SK-N-SH treated with all-trans-retinoic acid at 6 μM for 48 hours (cell line): ENCODE data around the gene DDIAS.

Experiments
- ATAC-seq: fragments of 200-7000 bp; cut with Tn5 transposase; 3 replicates; pipeline ENCODE4 v1.9.1; 2020; ENCODE audit warnings: mild to moderate bottlenecking, moderate library complexity
- ARNTL ChIP-seq: fragments of 450-650 bp; formaldehyde crosslinking; IDR thresholded peaks from 2 replicates; pipeline ENCODE4 v1.5.0; 2020; ENCODE audit warnings: low read depth, mild to moderate bottlenecking, moderate library complexity, borderline replicate concordance
- BACH2 ChIP-seq: fragments of 250-450 bp; sonication (Bioruptor Pico); IDR thresholded peaks from 2 replicates; pipeline ENCODE4 v1.9.0; 2021; ENCODE audit warnings: mild to moderate bottlenecking, borderline replicate concordance
- GLIS3 ChIP-seq: fragments of 250-450 bp; sonication (Bioruptor Pico); IDR thresholded peaks from 2 replicates; pipeline ENCODE4 v1.5.0; 2020; ENCODE audit warnings: mild to moderate bottlenecking, moderate library complexity
- ISL1 ChIP-seq: fragments of 250-450 bp; sonication (Bioruptor Pico); IDR thresholded peaks from 2 replicates; pipeline ENCODE4 v2.1.2; 2022; ENCODE audit warnings: mild to moderate bottlenecking, moderate library complexity
- OSR1 ChIP-seq: fragments of 250-450 bp; sonication (Bioruptor Pico); IDR thresholded peaks from 2 replicates; pipeline ENCODE4 v1.8.0; 2022; ENCODE audit warnings: moderate library complexity, mild to moderate bottlenecking, inconsistent platforms
- PPARA ChIP-seq: fragments of 250-450 bp; sonication (Bioruptor Pico); IDR thresholded peaks from 2 replicates; pipeline ENCODE4 v1.5.0; 2020; ENCODE audit warnings: mild to moderate bottlenecking, borderline replicate concordance
- RARB ChIP-seq: fragments of 250-450 bp; sonication (Bioruptor Pico); IDR thresholded peaks from 2 replicates; pipeline ENCODE4 v1.8.0; 2021; ENCODE audit warnings: mild to moderate bottlenecking, moderate library complexity
- SNAI2 ChIP-seq: fragments of 250-450 bp; sonication (Bioruptor Pico); IDR thresholded peaks from 2 replicates; pipeline ENCODE4 v1.5.0; 2020; ENCODE audit warnings: mild to moderate bottlenecking, moderate library complexity
- TCF4 ChIP-seq: fragments of 250-450 bp; sonication (Bioruptor Pico); IDR thresholded peaks from 2 replicates; pipeline ENCODE4 v1.8.0; 2021; ENCODE audit warnings: mild to moderate bottlenecking, moderate library complexity, borderline replicate concordance
- TOX ChIP-seq: fragments of 250-450 bp; sonication (Bioruptor Pico); IDR thresholded peaks from 2 replicates; pipeline ENCODE4 v1.8.0; 2021; ENCODE audit warnings: mild to moderate bottlenecking, moderate library complexity, borderline replicate concordance
- ZFP3 ChIP-seq: fragments of 250-450 bp; sonication (Bioruptor Pico); IDR thresholded peaks from 2 replicates; pipeline ENCODE4 v1.5.0; 2020; ENCODE audit warnings: mild to moderate bottlenecking, moderate library complexity
- ZFP30 ChIP-seq: fragments of 450-650 bp; formaldehyde crosslinking; IDR thresholded peaks from 2 replicates; pipeline ENCODE4 v1.5.0; 2022; ENCODE audit warnings: mild to moderate bottlenecking, moderate library complexity
- ZNF565 ChIP-seq: fragments of 450-650 bp; formaldehyde crosslinking; conservative IDR thresholded peaks from 2 replicates; pipeline ENCODE4 v1.5.0; 2020; ENCODE audit warnings: low read depth, mild to moderate bottlenecking, moderate library complexity
- ZNF70 ChIP-seq: fragments of 450-650 bp; formaldehyde crosslinking; IDR thresholded peaks from 2 replicates; pipeline ENCODE4 v1.5.0; 2020; ENCODE audit warnings: mild to moderate bottlenecking, moderate library complexity
- ZNF8 ChIP-seq: fragments of 450-650 bp; formaldehyde crosslinking; IDR thresholded peaks from 2 replicates; pipeline ENCODE4 v1.5.0; 2020; ENCODE audit warnings: mild to moderate bottlenecking, moderate library complexity
- TF ChIP-seq, protein P1 (sequence below): fragments of 250-450 bp; sonication (Bioruptor Pico); IDR thresholded peaks from 2 replicates; pipeline ENCODE4 v1.8.0; 2021; ENCODE audit warnings: low read depth, mild to moderate bottlenecking, moderate library complexity, borderline replicate concordance
- TF ChIP-seq, protein P2 (sequence below): fragments of 250-450 bp; sonication (Bioruptor Pico); IDR thresholded peaks from 2 replicates; pipeline ENCODE4 v1.5.1; 2021; ENCODE audit warnings: mild to moderate bottlenecking, moderate library complexity
- TF ChIP-seq, protein P3 (sequence below): fragments of 250-450 bp; sonication (Bioruptor Pico); IDR thresholded peaks from 2 replicates; pipeline ENCODE4 v1.5.1; 2020; ENCODE audit warnings: low read depth, mild to moderate bottlenecking, moderate library complexity
- TF ChIP-seq, protein P4 (sequence below): fragments of 250-450 bp; sonication (Bioruptor Pico); IDR thresholded peaks from 2 replicates; pipeline ENCODE4 v1.5.0; 2020; ENCODE audit warnings: mild to moderate bottlenecking, moderate library complexity
- TF ChIP-seq, protein P5 (sequence below): fragments of 250-450 bp; sonication (Bioruptor Pico); IDR thresholded peaks from 2 replicates; pipeline ENCODE4 v1.8.0; 2020; ENCODE audit warnings: mild to moderate bottlenecking, moderate library complexity, borderline replicate concordance

The DDIAS gene

DNA sequence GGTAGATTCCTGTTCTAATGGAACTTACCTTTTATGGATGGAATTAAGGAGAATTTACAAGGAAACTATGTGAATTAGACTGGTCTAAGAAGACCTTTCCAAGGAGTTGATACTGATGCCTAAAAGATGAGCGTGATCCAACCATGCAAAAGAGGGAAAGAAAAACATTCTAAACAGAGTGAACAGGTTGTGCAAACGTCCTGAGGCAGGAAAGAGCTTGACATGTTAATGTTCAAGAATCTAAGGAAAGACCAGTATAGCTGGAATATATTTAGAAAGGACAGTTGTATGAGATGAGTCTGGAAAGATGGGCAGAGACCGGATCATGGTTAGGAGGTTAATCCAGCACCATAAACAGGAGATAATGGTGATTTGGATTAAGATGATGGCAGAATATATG is 1.3 kb downstream of the DDIAS start:
- TF ChIP-seq ISL1 (CRISPR knock-in tag) (no peak), ZFP3 (CRISPR knock-in tag) (no peak), ZFP30 (CRISPR knock-in tag) (no peak), TCF4 (no peak), ZNF565 (CRISPR knock-in tag) (no peak), SNAI2 (CRISPR knock-in tag) (no peak), PPARA (CRISPR knock-in tag) (no peak)
- TF ChIP-seq, protein P1, sequence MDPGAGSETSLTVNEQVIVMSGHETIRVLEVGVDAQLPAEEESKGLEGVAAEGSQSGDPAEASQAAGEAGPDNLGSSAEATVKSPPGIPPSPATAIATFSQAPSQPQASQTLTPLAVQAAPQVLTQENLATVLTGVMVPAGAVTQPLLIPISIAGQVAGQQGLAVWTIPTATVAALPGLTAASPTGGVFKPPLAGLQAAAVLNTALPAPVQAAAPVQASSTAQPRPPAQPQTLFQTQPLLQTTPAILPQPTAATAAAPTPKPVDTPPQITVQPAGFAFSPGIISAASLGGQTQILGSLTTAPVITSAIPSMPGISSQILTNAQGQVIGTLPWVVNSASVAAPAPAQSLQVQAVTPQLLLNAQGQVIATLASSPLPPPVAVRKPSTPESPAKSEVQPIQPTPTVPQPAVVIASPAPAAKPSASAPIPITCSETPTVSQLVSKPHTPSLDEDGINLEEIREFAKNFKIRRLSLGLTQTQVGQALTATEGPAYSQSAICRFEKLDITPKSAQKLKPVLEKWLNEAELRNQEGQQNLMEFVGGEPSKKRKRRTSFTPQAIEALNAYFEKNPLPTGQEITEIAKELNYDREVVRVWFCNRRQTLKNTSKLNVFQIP = no peak
- TF ChIP-seq, protein P2, sequence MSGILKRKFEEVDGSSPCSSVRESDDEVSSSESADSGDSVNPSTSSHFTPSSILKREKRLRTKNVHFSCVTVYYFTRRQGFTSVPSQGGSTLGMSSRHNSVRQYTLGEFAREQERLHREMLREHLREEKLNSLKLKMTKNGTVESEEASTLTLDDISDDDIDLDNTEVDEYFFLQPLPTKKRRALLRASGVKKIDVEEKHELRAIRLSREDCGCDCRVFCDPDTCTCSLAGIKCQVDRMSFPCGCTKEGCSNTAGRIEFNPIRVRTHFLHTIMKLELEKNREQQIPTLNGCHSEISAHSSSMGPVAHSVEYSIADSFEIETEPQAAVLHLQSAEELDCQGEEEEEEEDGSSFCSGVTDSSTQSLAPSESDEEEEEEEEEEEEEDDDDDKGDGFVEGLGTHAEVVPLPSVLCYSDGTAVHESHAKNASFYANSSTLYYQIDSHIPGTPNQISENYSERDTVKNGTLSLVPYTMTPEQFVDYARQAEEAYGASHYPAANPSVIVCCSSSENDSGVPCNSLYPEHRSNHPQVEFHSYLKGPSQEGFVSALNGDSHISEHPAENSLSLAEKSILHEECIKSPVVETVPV (CRISPR knock-in tag) = no peak
- TF ChIP-seq, protein P3, sequence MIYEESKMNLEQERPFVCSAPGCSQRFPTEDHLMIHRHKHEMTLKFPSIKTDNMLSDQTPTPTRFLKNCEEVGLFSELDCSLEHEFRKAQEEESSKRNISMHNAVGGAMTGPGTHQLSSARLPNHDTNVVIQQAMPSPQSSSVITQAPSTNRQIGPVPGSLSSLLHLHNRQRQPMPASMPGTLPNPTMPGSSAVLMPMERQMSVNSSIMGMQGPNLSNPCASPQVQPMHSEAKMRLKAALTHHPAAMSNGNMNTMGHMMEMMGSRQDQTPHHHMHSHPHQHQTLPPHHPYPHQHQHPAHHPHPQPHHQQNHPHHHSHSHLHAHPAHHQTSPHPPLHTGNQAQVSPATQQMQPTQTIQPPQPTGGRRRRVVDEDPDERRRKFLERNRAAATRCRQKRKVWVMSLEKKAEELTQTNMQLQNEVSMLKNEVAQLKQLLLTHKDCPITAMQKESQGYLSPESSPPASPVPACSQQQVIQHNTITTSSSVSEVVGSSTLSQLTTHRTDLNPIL (CRISPR knock-in tag) = no peak
- no peak for ATAC-seq

DNA sequence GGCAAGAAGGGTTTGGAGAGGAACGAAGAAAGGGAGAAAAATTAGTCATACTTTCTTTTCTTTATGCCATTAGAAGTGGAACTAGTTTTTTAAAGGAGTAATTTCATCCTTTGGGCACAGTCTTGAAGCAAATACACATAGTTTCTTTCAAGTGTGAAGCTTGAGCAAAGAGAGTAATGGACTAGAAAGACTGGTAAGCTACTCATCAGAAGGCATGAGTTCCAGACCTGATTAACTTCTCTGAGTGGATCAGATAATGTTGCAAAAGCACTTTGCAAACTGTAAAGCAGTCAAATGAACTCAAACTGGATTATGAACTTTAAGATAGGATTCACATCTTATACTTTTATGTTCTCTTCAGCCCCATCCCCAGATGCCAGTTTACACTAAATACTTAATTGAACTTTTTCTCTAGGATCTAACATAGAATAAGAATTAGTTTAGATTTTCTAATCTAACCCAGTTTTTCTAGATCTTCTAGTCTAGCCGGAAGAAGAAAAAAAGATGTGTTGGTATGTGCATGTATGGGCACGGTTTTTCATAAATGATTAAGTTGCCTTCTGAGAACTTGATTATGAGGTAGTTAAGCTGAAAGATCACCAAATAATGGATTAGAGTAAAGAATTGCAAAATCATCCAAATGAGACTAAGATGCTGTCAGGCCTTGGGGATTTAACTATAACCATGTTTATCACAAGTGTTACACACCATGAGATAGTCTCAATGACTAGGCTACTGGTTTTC is 2.5 kb downstream of the DDIAS start:
- ATAC-seq = no peak
- TF ChIP-seq, protein P3 (CRISPR knock-in tag) = no peak
- TF ChIP-seq TOX (CRISPR knock-in tag) (no peak), TCF4 (no peak), GLIS3 (CRISPR knock-in tag) (no peak), ZNF8 (CRISPR knock-in tag) (no peak), PPARA (CRISPR knock-in tag) (no peak), ZNF565 (CRISPR knock-in tag) (no peak), RARB (CRISPR knock-in tag) (no peak), ARNTL (CRISPR knock-in tag) (no peak), ZNF70 (CRISPR knock-in tag) (no peak), BACH2 (CRISPR knock-in tag) (no peak)
- TF ChIP-seq, protein P4, sequence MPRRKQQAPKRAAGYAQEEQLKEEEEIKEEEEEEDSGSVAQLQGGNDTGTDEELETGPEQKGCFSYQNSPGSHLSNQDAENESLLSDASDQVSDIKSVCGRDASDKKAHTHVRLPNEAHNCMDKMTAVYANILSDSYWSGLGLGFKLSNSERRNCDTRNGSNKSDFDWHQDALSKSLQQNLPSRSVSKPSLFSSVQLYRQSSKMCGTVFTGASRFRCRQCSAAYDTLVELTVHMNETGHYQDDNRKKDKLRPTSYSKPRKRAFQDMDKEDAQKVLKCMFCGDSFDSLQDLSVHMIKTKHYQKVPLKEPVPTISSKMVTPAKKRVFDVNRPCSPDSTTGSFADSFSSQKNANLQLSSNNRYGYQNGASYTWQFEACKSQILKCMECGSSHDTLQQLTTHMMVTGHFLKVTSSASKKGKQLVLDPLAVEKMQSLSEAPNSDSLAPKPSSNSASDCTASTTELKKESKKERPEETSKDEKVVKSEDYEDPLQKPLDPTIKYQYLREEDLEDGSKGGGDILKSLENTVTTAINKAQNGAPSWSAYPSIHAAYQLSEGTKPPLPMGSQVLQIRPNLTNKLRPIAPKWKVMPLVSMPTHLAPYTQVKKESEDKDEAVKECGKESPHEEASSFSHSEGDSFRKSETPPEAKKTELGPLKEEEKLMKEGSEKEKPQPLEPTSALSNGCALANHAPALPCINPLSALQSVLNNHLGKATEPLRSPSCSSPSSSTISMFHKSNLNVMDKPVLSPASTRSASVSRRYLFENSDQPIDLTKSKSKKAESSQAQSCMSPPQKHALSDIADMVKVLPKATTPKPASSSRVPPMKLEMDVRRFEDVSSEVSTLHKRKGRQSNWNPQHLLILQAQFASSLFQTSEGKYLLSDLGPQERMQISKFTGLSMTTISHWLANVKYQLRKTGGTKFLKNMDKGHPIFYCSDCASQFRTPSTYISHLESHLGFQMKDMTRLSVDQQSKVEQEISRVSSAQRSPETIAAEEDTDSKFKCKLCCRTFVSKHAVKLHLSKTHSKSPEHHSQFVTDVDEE = no peak
- TF ChIP-seq, protein P5, sequence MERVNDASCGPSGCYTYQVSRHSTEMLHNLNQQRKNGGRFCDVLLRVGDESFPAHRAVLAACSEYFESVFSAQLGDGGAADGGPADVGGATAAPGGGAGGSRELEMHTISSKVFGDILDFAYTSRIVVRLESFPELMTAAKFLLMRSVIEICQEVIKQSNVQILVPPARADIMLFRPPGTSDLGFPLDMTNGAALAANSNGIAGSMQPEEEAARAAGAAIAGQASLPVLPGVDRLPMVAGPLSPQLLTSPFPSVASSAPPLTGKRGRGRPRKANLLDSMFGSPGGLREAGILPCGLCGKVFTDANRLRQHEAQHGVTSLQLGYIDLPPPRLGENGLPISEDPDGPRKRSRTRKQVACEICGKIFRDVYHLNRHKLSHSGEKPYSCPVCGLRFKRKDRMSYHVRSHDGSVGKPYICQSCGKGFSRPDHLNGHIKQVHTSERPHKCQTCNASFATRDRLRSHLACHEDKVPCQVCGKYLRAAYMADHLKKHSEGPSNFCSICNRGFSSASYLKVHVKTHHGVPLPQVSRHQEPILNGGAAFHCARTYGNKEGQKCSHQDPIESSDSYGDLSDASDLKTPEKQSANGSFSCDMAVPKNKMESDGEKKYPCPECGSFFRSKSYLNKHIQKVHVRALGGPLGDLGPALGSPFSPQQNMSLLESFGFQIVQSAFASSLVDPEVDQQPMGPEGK = no peak
- TF ChIP-seq, all 23 proteins: peak for 0

DNA sequence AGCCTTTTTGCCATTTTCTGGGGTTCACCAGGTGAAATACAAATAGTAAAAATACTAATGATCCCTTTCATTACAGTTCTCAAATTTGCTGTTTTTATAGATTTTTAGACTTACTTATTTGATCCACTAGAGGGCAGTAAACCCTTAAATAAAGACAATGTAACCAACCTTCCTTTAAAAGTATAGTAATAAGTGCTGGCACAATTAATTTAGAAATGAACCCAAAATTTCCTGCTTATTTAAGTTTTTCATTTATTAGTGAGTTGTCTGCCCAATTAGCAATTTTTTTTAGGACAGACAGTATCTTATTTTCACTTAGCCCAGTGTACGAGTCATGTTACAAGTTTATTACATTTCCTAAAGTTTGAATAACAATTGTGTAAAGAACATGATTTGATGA is 4.7 kb downstream of the DDIAS start:
- TF ChIP-seq ZNF565 (CRISPR knock-in tag) (no peak), ARNTL (CRISPR knock-in tag) (no peak), BACH2 (CRISPR knock-in tag) (no peak), GLIS3 (CRISPR knock-in tag) (no peak), TOX (CRISPR knock-in tag) (no peak), OSR1 (CRISPR knock-in tag) (no peak)
- TF ChIP-seq, protein P1 = no peak
- no peak for ATAC-seq
